PFSK-1 (cell line): ENCODE measurements around the gene SESN3.

Experiments used
- FOXP2 ChIP-seq: optimal IDR thresholded peaks from 2 replicates; pipeline ENCODE3; 2011; ENCODE audit warnings: borderline replicate concordance, control low read depth, inconsistent platforms; ENCODE audit not compliant: insufficient read depth; ENCODE audit errors: extremely low read length, extremely low read depth
- POLR2AphosphoS5 ChIP-seq: IDR thresholded peaks from 2 replicates; pipeline ENCODE4 v1.6.1; 2012; ENCODE audit warnings: low read depth, mild to moderate bottlenecking, control low read depth, low read length, moderate library complexity
- REST ChIP-seq, 2 experiments: IDR thresholded peaks; 2 replicates each; pipeline versions ENCODE4 v1.6.1 to v1.8.0; 2011 to 2012; ENCODE audit warnings: low read depth in 2 of 2, low read length in 2 of 2, control low read depth in 1 of 2, inconsistent platforms in 1 of 2, mild to moderate bottlenecking in 1 of 2, moderate library complexity in 1 of 2; ENCODE audit not compliant: insufficient read depth in 1 of 2
- SIN3A ChIP-seq: IDR thresholded peaks from 2 replicates; pipeline ENCODE4 v1.6.1; 2012; ENCODE audit warnings: mild to moderate bottlenecking, low read length, moderate library complexity, borderline replicate concordance; ENCODE audit not compliant: insufficient read depth
- TAF1 ChIP-seq: IDR thresholded peaks from 2 replicates; pipeline ENCODE4 v1.6.1; 2012; ENCODE audit warnings: low read length, control low read depth, borderline replicate concordance; ENCODE audit not compliant: insufficient read depth

The SESN3 gene

GRCh38 chr11:95264881-95265280, 33.9 kb upstream of the SESN3 start:
- TF ChIP-seq TAF1 = no peak

- TF ChIP-seq FOXP2 (no peak), REST (IDR thresholded peaks at IDR 0.05; ENCODE audit: insufficient read depth in 1 of 2, low read depth in 2 of 2, low read length in 2 of 2) (no peak), TAF1 (no peak), SIN3A (no peak), POLR2AphosphoS5 (no peak)
Observed at GRCh38 chr11:95262994-95263765, 32.2 kb upstream of the SESN3 start.

GRCh38 chr11:95257456-95257971, 26.5 kb upstream of the SESN3 start:
- TF ChIP-seq REST (IDR thresholded peaks at IDR 0.05; ENCODE audit: insufficient read depth in 1 of 2, low read depth in 2 of 2, low read length in 2 of 2) (no peak), POLR2AphosphoS5 (no peak), FOXP2 (no peak), TAF1 (no peak), SIN3A (no peak)

GRCh38 chr11:95256321-95256779, 25.3 kb upstream of the SESN3 start:
- no peak for TF ChIP-seq FOXP2
- TF ChIP-seq POLR2AphosphoS5 = no peak
- no peak for TF ChIP-seq SIN3A
- no peak for TF ChIP-seq TAF1
- no peak for TF ChIP-seq REST (IDR thresholded peaks at IDR 0.05; ENCODE audit: insufficient read depth in 1 of 2, low read depth in 2 of 2, low read length in 2 of 2)

GRCh38 chr11:95255251-95256145, 24.5 kb upstream of the SESN3 start:
- TF ChIP-seq FOXP2 (no peak), TAF1 (no peak), POLR2AphosphoS5 (no peak), REST (IDR thresholded peaks at IDR 0.05; ENCODE audit: insufficient read depth in 1 of 2, low read depth in 2 of 2, low read length in 2 of 2) (no peak), SIN3A (no peak)
